ENCODE data around the gene SRSF12. TPM values are rescaled to one million over a fixed set of nuclear protein-coding genes. Genes with fewer than 3 reads are reported as not detected.
A peak's percentile ranks its signal among the peaks of the same experiment; 100 is the strongest.
"Not testable (repeated sequence)": the region's sequence is repeated elsewhere in the genome, so short reads cannot be mapped to it uniquely, and the experiment has no call there.

The SRSF12 gene
- total and polyA plus RNA-seq, 5 donors from 2014 or later, result 0.06 to 0.28 (median 0.20) TPM; not detected in 2

GRCh38 chr6:89138173-89138572 is 20.3 kb upstream of the SRSF12 start:
- H3K4me3 ChIP-seq (ENCODE audit: low read depth, low read length), result no peak overlapping the region
- H3K27ac Mint-ChIP-seq, result no peak overlapping the region

DNA sequence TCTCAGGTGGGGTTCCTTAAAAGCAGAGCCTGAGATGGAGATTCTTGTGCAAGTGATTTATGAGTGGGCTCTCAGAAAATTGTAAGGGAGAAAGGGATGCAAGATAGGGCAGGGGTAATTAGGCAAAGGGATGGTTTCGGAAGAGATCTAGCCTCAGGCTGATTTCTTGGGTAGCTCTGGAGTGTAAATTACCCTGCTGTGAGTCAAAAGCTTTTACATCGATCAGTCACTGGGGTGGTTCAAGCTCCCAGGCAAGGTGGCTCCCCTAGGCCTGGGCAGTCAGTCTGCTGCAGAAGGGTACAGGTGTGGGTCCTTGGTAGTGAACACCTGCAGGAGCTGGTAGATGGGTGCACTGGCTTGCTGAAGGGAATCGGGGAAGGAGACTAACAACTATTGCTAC is 16.9 kb upstream of the SRSF12 start:
- H3K36me3 Mint-ChIP-seq, result peaks cover 6% of the 10 kb centered on the region
- no peaks in the 10 kb centered on the region for H3K27me3 Mint-ChIP-seq
- no peaks in the 10 kb centered on the region for H3K27me3 ChIP-seq (ENCODE audit: control insufficient read depth, insufficient read depth, low read length)
- no peak for ATAC-seq (ENCODE audit: low read depth in 2 of 2)
- no peaks in the 10 kb centered on the region for H3K4me1 ChIP-seq (ENCODE audit: control insufficient read depth, insufficient read depth, low read length, poor library complexity, severe bottlenecking)
- H3K4me3 ChIP-seq (ENCODE audit: low read depth, low read length), result no peak overlapping the region
- no peaks in the 10 kb centered on the region for H3K9me3 Mint-ChIP-seq
- H3K9me3 ChIP-seq (ENCODE audit: control insufficient read depth in 2 of 2, low read length in 2 of 2), result no peaks in the 10 kb centered on the region
- no peak overlapping the region for H3K27ac ChIP-seq (ENCODE audit: insufficient read depth, low read length, poor library complexity, severe bottlenecking)
- DNase-seq, result no peak
- H3K4me1 Mint-ChIP-seq, result no peaks in the 10 kb centered on the region
- H3K4me3 Mint-ChIP-seq, result no peak overlapping the region
- H3K36me3 ChIP-seq (ENCODE audit: control insufficient read depth, insufficient read depth, low read length), result no peaks in the 10 kb centered on the region
- H3K27ac Mint-ChIP-seq, result no peak overlapping the region

More at GRCh38 chr6:89138173-89138572, 20.3 kb upstream of the SRSF12 start:
- H3K9me3 ChIP-seq (ENCODE audit: control insufficient read depth in 2 of 2, low read length in 2 of 2), result no peaks in the 10 kb centered on the region
- no peaks in the 10 kb centered on the region for H3K36me3 ChIP-seq (ENCODE audit: control insufficient read depth, insufficient read depth, low read length)
- Mint-ChIP-seq H3K36me3 (peaks cover 7% of the 10 kb centered on the region), H3K4me1 (no peaks in the 10 kb centered on the region), H3K9me3 (no peaks in the 10 kb centered on the region), H3K4me3 (no peak overlapping the region), H3K27me3 (no peaks in the 10 kb centered on the region)
- no peak overlapping the region for H3K27ac ChIP-seq (ENCODE audit: insufficient read depth, low read length, poor library complexity, severe bottlenecking)
- peaks cover 2% of the 10 kb centered on the region for H3K27me3 ChIP-seq (ENCODE audit: control insufficient read depth, insufficient read depth, low read length)
- DNase-seq (no peak), ATAC-seq (ENCODE audit: low read depth in 2 of 2) (no peak)
- no peaks in the 10 kb centered on the region for H3K4me1 ChIP-seq (ENCODE audit: control insufficient read depth, insufficient read depth, low read length, poor library complexity, severe bottlenecking)

DNA sequence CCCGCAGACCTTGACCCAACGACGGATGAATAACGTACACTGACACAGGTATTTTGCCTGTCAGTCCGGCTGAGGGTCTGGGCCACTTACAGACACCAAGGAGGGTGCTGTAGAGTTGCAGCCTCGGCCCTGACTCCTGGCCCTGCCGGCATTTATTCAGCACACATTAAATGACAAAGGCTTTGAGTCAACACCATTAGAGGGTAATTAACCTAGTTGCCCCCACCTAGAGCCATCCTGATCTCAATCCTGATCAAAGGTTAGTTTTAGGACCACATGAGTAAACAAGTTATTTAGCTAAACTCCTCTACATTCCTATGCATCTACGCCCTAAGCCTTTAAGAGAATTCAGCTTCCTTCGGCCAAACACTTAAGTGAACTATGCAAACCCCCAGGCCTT is 16.1 kb upstream of the SRSF12 start:
- no peak for ATAC-seq (ENCODE audit: low read depth in 2 of 2)
- no peak for DNase-seq
- H3K4me1 Mint-ChIP-seq, result no peaks in the 10 kb centered on the region
- H3K36me3 Mint-ChIP-seq, result peaks cover 7% of the 10 kb centered on the region
- Histone ChIP-seq H3K36me3 (ENCODE audit: control insufficient read depth, insufficient read depth, low read length) (no peaks in the 10 kb centered on the region), H3K9me3 (ENCODE audit: control insufficient read depth in 2 of 2, low read length in 2 of 2) (no peaks in the 10 kb centered on the region), H3K27me3 (ENCODE audit: control insufficient read depth, insufficient read depth, low read length) (no peaks in the 10 kb centered on the region), H3K4me1 (ENCODE audit: control insufficient read depth, insufficient read depth, low read length, poor library complexity, severe bottlenecking) (no peaks in the 10 kb centered on the region), H3K27ac (ENCODE audit: insufficient read depth, low read length, poor library complexity, severe bottlenecking) (no peak overlapping the region), H3K4me3 (ENCODE audit: low read depth, low read length) (no peak overlapping the region)
- no peaks in the 10 kb centered on the region for H3K9me3 Mint-ChIP-seq
- no peak overlapping the region for H3K27ac Mint-ChIP-seq
- H3K4me3 Mint-ChIP-seq, result no peak overlapping the region
- H3K27me3 Mint-ChIP-seq, result no peaks in the 10 kb centered on the region

GRCh38 chr6:89132057-89132456 is 14.2 kb upstream of the SRSF12 start:
- H3K36me3 ChIP-seq (ENCODE audit: control insufficient read depth, insufficient read depth, low read length), result no peaks in the 10 kb centered on the region
- DNase-seq (no peak), ATAC-seq (ENCODE audit: low read depth in 2 of 2) (no peak)
- Mint-ChIP-seq H3K4me3 (no peak overlapping the region), H3K4me1 (no peaks in the 10 kb centered on the region), H3K9me3 (peaks cover 0 to 7% (median 2%) of the 10 kb centered on the region in 7 donors), H3K27ac (no peak overlapping the region), H3K36me3 (peaks cover 14% of the 10 kb centered on the region), H3K27me3 (no peaks in the 10 kb centered on the region)
- no peaks in the 10 kb centered on the region for H3K9me3 ChIP-seq (ENCODE audit: control insufficient read depth in 2 of 2, low read length in 2 of 2)
- H3K27me3 ChIP-seq (ENCODE audit: control insufficient read depth, insufficient read depth, low read length), result no peaks in the 10 kb centered on the region
- H3K4me1 ChIP-seq (ENCODE audit: control insufficient read depth, insufficient read depth, low read length, poor library complexity, severe bottlenecking), result no peaks in the 10 kb centered on the region
- no peak overlapping the region for H3K27ac ChIP-seq (ENCODE audit: insufficient read depth, low read length, poor library complexity, severe bottlenecking)
- no peak overlapping the region for H3K4me3 ChIP-seq (ENCODE audit: low read depth, low read length)

DNA sequence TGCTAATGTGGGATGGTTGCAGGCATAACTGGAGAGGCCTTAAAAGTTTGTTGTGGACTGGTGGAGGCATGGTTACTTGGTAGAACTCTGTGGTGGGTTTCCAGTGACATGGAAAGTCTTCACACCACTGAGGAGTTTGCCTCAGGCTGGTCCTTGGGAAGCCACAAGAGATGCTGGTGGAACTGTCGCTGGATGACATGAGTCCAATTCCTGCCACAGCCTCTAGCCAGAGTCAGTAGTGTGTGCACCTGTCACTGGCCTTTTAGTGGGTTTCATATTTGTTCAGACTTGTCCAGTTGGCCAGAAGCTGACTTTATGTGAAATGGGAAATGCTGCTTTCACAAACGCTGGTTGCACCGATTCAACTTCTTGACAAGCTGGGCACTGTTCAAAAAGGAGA is 13.7 kb upstream of the SRSF12 start:
- DNase-seq (no peak), ATAC-seq (ENCODE audit: low read depth in 2 of 2) (no peak)
- Histone ChIP-seq H3K4me3 (ENCODE audit: low read depth, low read length) (no peak overlapping the region), H3K36me3 (ENCODE audit: control insufficient read depth, insufficient read depth, low read length) (no peaks in the 10 kb centered on the region), H3K27ac (ENCODE audit: insufficient read depth, low read length, poor library complexity, severe bottlenecking) (no peak overlapping the region), H3K27me3 (ENCODE audit: control insufficient read depth, insufficient read depth, low read length) (no peaks in the 10 kb centered on the region), H3K9me3 (ENCODE audit: control insufficient read depth in 2 of 2, low read length in 2 of 2) (no peaks in the 10 kb centered on the region), H3K4me1 (ENCODE audit: control insufficient read depth, insufficient read depth, low read length, poor library complexity, severe bottlenecking) (no peaks in the 10 kb centered on the region)
- Mint-ChIP-seq H3K27me3 (no peaks in the 10 kb centered on the region), H3K9me3 (peaks cover 0 to 7% (median 2%) of the 10 kb centered on the region in 7 donors), H3K4me3 (no peak overlapping the region), H3K4me1 (no peaks in the 10 kb centered on the region), H3K27ac (no peak overlapping the region), H3K36me3 (peaks cover 14% of the 10 kb centered on the region)

GRCh38 chr6:89128256-89128671 is 10.4 kb upstream of the SRSF12 start:
- H3K4me1 Mint-ChIP-seq, result not testable (repeated sequence)

GRCh38 chr6:89122625-89123024 is 4.8 kb upstream of the SRSF12 start:
- Histone ChIP-seq H3K4me3 (ENCODE audit: low read depth, low read length) (no peak overlapping the region), H3K36me3 (ENCODE audit: control insufficient read depth, insufficient read depth, low read length) (no peaks in the 10 kb centered on the region), H3K27ac (ENCODE audit: insufficient read depth, low read length, poor library complexity, severe bottlenecking) (no peak overlapping the region), H3K4me1 (ENCODE audit: control insufficient read depth, insufficient read depth, low read length, poor library complexity, severe bottlenecking) (peaks cover 1% of the 10 kb centered on the region), H3K9me3 (ENCODE audit: control insufficient read depth in 2 of 2, low read length in 2 of 2) (no peaks in the 10 kb centered on the region), H3K27me3 (ENCODE audit: control insufficient read depth, insufficient read depth, low read length) (no peaks in the 10 kb centered on the region)
- H3K27ac Mint-ChIP-seq, result no peak overlapping the region
- no peak overlapping the region for H3K4me3 Mint-ChIP-seq
- ATAC-seq (ENCODE audit: low read depth in 2 of 2) (no peak), DNase-seq (peak in 2 of 3 donors; percentile 21 to 34)
- H3K9me3 Mint-ChIP-seq, result peaks cover 0 to 2% (median 0%) of the 10 kb centered on the region in 7 donors
- peaks cover 0 to 3% (median 0%) of the 10 kb centered on the region in 4 donors for H3K4me1 Mint-ChIP-seq
- H3K27me3 Mint-ChIP-seq, result peaks cover 17% of the 10 kb centered on the region
- peaks cover 4% of the 10 kb centered on the region for H3K36me3 Mint-ChIP-seq

More at GRCh38 chr6:89128256-89128671, 10.4 kb upstream of the SRSF12 start:
- H3K9me3 ChIP-seq (ENCODE audit: control insufficient read depth in 2 of 2, low read length in 2 of 2); H3K4me3 ChIP-seq (ENCODE audit: low read depth, low read length); DNase-seq; ATAC-seq (ENCODE audit: low read depth in 2 of 2); H3K4me1 ChIP-seq (ENCODE audit: control insufficient read depth, insufficient read depth, low read length, poor library complexity, severe bottlenecking); H3K27me3 ChIP-seq (ENCODE audit: control insufficient read depth, insufficient read depth, low read length); H3K9me3 Mint-ChIP-seq; H3K4me3 Mint-ChIP-seq; H3K36me3 ChIP-seq (ENCODE audit: control insufficient read depth, insufficient read depth, low read length); H3K27ac ChIP-seq (ENCODE audit: insufficient read depth, low read length, poor library complexity, severe bottlenecking); H3K27ac Mint-ChIP-seq; H3K27me3 Mint-ChIP-seq: not testable (repeated sequence)
- H3K36me3 Mint-ChIP-seq, result peaks cover 14% of the 10 kb centered on the region

- Mint-ChIP-seq H3K9me3 (peaks cover 0 to 2% (median 0%) of the 10 kb centered on the region in 7 donors), H3K27ac (no peak overlapping the region), H3K4me1 (peaks cover 2 to 6% (median 4%) of the 10 kb centered on the region in 4 donors), H3K36me3 (peaks cover 4% of the 10 kb centered on the region), H3K27me3 (peaks cover 21% of the 10 kb centered on the region), H3K4me3 (no peak overlapping the region)
- Histone ChIP-seq H3K27me3 (ENCODE audit: control insufficient read depth, insufficient read depth, low read length) (no peaks in the 10 kb centered on the region), H3K4me1 (ENCODE audit: control insufficient read depth, insufficient read depth, low read length, poor library complexity, severe bottlenecking) (peaks cover 8% of the 10 kb centered on the region), H3K27ac (ENCODE audit: insufficient read depth, low read length, poor library complexity, severe bottlenecking) (no peak overlapping the region), H3K36me3 (ENCODE audit: control insufficient read depth, insufficient read depth, low read length) (no peaks in the 10 kb centered on the region), H3K4me3 (ENCODE audit: low read depth, low read length) (no peak overlapping the region), H3K9me3 (ENCODE audit: control insufficient read depth in 2 of 2, low read length in 2 of 2) (no peaks in the 10 kb centered on the region)
- DNase-seq, result no peak
- ATAC-seq (ENCODE audit: low read depth in 2 of 2), result no peak
Measured at GRCh38 chr6:89121934-89122333, 4.1 kb upstream of the SRSF12 start.

All from CD4-positive, CD25-positive, alpha-beta regulatory T cell (primary cell).